NCI-H2081 treated with DMSO at 0.1 percent for 48 hours (cell line): ENCODE results near the gene DPYSL3.

ENCODE experiments used
- DNase-seq: peaks from one replicate; lab custom pipeline; 2025; lab: John Stamatoyannopoulos, UW

The DPYSL3 gene

DNA sequence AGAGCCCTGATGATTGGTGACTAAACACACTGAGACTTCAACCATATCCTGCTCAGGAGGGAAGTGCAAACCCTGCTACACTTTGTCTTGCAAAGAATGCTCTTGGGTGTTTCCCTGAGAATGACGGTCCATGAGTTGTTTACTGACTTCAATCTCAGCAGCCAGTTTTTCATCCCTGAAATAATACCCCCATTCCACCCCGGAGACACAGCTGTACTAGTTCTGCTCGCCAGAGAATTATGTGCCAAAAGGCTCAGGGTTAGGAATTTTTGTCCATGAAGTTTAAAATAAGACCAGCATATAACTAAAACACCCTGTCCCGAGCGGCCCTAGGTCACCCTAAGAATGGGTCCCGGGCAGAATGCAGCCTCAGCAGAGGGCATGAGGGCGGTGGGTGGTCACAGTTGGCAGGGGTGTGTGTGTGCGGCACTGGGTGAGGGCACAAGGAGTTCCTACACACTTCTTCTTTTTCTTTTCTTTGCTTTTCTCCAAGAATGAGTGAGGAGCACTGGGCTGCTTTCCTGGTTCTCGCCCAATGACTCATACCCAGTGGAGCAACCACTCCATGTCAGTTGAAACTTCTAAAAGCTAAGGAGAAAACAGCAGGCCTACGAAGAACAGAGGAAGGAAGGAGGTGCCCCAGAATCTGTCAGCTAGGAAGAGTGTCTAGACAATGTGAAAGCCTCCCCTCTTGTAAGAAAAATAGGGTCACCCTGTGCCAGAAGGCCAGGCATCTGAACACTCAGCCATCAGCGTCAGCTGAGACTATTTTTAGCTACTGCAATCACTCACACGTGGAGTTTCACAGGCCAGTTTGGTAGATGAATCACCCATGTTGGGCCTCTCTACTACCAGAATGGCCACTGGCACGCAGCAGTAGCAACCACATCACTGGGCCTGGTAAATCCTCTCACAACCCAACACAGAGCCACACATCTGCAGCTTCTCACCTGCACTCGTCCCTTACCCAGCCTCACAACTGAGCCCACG, 105.9 kb downstream of the DPYSL3 start:
- DNase-seq, result no peak

DNA sequence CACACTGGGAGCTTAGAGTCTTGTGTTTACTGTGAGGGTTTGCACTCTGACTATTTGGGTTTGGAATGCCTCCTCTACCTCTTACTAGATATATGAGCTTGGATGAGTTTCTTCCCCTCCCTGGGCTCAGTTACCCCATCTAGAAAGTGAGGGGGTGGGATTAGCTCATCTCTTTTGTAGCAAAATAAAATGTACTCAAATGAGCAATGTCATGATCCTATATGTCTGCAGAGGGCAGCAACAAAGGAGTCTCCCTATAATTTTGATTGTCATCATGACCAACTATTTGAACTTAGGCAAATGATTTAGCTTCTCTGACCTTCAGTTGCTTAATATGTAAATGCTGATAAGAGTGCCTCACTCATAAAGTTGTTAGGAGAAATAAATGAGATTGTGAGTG, 109.0 kb downstream of the DPYSL3 start:
- no peak for DNase-seq

DNA sequence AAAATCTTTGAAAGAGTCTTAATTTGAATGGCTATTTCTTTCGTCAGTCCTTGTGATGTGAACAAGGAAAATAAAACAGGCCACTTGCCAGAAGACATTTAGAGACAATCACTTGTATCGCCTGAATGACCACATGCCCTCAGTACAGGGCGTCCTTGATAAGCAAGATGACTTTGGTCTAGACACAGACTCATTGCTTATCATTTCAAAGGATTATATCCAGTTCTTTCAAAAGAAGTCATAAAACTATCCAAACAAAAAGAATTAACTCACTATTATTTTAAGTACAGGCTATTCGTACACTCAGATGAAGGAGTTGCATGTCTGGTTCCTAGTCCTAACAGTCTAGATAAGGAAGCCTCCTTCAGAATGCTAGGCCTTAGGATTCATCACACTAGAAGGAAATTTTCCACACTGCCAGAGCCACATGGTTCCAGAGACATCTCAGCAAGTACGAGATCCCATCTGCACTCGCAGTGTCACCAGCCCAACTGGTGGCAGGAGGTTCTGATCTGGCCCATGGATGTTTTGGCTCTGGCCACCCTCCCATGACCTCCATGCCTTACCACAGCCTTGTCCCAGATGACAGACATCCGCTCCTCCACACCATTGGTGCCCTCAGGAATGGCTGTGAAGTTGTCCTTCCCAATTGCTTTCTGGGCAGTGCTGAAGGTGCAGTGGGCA, 109.6 kb downstream of the DPYSL3 start:
- DNase-seq, result no peak

DNA sequence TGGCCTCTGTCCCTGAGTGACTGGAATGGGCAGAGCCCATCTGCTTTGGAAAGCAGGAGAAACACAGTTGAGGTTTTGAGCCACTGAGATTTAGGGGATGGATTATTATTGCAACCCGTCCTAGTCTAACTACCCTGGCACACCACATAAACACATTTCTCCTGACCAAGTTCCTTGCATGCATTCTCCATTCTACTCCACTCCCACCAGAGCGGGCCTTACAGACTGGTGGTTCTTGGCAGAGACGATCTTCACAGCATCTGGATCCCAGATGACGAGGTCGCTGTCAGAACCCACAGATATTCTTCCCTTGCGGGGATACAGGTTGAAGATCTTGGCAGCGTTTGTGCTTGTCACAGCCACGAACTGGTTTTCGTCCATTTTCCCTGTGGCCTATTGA, 111.0 kb downstream of the DPYSL3 start:
- DNase-seq, result no peak

DNA sequence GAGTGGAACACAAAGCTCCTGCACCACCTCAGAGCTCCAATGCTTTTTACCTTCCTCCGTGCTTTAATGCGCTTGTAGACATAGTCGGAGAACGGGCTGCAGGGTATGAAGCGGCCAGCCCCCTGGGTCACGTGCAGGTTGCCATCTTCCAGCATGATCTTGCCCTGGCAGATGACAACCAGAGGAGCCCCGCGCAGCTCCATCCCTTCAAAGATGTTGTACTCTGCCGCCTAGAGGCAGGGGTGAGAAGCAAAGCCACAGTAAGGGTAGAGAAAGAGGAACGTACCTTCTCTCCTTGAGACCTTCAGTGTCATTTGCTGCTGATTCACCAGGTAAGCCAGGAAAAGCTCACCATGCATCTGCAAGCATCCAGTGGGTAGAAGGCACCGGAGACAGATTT, 112.3 kb downstream of the DPYSL3 start:
- DNase-seq, result no peak

DNA sequence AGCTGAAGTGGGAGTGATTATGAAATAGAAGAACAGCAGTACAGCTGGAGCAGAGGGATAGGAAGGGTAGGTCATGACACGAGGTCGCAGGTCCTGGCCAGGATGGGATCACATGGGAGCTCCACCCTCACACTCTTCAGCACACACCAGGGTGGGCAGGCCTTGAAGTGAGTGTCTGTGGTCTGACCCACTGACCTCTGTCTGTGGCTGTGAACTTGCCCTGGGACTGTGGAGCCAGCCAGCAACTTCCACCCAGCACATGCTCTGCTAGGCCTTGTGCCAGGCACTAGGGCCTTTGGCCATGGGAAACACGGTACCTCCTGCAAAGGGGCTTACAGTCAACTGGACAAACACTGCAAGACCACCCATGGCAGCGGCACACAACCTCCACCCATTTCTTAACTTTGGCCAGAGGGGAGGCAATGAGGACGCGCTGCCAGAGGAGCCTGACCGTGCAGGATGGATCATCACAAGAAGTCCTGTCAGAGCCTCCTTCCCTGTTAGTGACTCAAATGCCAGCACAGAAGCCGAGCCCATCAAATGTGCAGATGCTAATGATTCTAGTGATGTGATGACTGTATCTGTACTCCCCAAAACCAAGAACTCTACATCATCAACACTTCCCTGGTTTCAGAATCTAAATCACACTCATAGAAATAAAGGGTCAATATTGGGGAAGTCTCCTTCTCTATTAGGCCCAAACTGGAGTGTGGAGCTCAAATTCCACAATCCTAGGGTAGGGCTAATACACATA, 113.6 kb downstream of the DPYSL3 start:
- DNase-seq, result no peak

DNA sequence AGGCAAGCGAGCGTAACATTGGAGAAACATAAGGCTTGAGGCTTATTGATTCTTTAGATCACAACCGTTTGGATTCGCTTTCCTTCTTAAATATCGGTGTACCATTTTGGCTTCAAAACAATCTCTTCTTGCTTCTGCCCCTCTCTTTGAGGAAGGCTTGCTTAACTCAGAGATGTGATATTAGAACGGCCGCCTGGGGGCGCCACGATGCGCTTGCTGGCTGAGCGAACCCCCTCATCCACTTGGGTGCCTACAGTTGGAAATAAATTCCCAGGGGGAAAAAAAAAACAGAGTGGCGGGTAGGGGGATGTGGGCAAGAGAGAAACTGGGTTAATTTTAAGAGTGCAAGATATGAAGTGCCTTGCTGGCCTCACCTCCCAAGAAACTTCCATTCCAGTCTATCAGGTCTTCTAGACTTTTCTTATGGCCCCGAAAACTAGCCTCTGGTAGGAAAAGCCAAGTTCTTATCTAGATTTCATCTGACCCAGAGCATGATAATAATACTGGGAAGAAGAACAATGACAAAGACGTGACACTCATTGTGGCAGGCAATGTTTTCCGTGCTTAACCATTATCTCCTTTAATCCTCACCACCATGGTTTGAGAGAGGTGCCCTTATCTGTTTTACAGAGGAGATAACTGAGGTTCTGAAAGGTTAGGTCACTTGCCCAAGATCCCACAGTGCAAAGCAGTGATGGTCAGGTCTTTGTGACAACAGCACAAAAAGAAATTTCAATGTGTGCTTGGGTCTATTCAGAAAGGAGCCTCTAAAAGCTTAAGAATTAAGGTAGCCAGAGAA, 115.8 kb downstream of the DPYSL3 start:
- no peak for DNase-seq

DNA sequence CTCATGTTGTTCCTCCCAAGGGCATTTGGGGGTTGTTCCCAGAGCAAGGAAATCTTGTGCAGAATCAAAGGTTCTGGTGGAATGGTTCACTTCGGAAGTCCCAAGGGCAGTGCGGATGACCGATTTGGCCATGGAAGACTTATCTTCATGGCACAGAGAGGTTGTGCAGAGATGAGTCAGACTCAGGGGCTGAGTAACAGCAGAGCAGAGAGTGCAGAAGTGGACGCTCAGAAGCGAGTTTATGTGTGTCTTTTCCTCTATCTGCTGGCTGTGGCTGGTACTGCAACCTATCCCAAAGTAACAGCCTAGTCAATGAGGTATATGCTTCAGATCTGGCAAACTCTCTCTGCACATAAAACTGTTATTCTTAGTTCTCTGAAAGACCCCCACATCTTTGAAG, 118.1 kb downstream of the DPYSL3 start:
- DNase-seq, result no peak

DNA sequence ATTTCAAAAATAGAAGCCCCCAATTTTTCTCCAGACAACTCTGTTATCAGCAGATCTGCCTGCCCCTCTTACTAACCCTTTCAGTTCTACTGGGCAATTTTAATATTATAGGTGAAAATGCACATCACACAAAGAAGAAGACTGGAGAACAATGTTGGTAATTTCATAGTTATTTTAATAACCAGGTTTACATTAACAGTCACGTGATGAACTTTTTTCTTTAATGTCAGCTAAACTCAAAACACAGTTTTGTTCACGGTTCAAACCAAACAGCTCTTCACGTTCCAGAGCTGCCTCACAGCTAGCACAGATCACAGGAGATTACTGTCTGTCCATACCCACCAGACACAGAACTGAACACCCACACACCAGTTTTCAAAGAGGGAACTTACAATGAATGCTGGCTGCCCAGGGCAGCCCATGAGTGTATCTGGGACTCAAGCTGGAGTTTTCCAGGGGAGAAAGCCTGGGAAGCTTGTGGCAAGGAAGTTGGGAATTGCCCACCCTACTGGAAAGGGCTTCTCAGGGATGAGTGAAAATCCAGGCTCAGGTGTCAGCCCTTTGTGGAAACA, 119.1 kb downstream of the DPYSL3 start:
- DNase-seq, result no peak

DNA sequence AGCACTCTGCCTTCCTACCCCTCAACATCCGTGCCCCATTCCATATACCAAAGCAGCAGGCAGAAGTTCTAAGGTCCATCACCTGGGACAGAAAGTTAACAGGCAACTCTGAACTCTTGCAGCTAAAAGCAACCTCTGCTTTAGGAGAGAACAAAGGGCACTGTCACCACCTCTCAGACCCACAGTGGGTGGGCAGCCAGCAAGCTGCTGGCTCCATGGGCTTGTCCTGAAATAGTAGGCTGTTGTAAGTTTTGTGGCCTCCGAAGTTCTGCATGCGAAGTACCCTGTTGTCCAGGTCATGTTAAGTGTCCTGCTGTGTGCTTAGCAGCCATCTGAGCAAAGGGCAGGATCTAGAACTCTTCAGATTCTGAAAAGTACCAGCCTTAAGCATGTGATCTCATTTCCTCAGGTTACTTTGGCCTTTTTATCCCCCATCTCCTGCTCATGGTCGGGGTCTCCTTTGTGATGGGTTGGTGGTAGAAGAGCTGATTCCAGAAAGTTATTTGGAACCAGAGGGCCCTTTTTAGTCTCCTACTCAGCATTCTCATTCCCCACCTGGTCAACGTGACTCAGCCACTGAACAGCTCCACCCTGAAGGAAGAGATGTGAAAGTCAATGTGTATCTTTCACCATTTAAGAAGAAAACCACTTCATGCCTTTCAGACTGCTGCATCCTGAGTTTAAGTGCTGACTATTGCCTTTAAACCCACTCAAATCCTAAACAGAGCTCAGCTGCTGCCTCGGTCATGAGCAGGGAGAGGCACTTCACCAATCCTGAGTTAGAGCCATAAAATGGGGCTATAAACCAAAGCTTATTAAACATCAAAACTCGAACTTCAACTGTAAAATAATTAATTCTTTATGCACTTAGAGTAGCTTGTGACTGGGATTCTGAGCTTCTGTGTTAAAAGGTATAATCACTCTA, 121.4 kb downstream of the DPYSL3 start:
- DNase-seq, result no peak

DNA sequence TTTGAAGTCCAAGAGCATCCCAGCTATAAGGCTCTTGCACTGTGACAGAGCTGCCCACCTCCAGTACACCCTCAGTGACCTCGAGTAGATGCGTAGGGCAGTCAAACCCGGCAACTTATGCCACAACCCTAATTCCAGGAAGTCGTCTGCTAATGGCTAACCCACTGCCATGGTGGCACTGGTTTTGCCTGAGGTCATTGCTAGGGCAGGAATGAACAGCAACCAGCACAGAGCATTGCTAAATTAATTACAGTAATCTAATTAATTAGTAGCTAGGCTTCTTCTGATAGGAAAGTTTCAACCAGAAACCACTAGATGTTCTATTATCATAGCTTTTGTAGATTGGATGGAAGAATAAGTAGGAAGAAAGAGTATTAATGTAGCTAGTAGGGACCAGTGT, 122.8 kb downstream of the DPYSL3 start:
- DNase-seq, result no peak

DNA sequence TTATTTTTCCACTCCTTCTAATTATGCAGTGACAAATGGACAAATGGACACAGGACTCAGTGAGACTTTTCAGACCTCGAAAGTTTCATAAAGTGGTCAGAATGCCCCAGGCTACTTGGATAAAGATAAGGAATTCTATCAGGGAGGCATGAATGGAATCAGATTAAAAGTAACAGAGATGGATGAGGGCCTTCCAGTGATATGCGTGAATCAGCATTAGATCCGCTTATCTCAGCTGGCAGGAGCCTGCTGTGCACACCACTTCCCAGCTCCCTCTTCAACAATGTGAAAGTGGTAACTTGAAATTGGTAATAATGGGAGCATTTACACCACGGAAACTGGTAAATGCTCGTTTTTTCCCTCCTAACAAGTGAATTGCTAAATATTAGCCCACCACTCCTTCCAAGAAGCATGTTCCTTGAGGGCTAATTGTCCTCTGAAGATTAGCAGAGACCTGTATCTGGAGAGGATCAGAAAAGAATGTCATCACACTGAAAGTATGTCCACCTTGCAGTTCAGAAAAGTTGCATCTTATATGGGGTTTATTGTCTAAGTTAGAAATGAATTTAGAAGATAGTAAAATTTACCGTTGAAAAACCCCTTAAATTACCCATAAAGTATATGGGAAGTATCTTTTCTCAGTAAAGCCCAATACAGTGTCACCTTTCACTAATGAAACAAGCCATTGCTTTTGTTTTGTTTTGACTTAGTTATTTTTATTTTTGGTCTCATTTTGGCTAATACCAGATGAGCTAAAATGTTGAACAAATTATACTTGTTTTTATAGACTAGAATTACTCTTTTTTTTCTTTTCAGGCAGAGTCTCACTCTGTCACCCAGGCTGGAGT, 125.3 kb downstream of the DPYSL3 start:
- DNase-seq, result no peak

DNA sequence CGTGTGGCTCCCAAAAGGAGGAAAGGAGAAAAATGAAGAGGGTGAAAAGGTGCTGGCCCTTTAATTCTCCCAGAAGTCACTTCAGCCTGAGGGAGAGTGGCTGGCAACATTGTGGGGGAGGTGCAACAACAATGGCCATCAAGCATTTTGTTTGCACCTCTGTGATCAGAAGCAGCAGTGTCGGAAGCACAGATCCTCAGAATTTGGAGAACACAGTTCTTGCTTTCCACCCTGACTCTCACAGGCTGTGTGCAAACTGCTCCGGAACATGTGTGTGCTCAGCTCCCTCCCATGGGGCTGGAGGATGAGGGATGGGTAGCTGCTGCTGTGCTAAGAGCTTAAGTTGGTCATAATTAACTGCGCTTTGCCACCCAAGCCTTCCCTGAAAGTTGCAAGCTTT, 127.1 kb downstream of the DPYSL3 start:
- no peak for DNase-seq

DNA sequence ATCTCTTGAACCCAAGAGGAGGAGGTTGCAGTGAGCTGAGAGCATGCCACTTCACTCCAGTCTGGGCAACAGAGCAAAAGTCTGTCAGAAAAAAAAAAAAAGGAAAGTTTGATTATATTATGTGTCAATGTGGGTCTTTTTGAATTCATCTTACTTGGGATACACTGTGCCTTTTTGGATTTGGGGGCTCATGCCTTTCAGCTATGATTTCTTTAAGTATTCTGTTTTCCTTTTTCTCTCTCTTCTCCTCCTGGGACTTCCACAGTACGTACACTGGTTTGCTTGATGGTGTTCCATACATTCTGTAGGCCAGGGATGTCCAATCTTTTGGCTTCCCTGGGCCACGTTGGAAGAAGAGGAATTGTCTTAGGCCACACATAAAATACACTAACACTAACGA, 128.3 kb downstream of the DPYSL3 start:
- no peak for DNase-seq

DNA sequence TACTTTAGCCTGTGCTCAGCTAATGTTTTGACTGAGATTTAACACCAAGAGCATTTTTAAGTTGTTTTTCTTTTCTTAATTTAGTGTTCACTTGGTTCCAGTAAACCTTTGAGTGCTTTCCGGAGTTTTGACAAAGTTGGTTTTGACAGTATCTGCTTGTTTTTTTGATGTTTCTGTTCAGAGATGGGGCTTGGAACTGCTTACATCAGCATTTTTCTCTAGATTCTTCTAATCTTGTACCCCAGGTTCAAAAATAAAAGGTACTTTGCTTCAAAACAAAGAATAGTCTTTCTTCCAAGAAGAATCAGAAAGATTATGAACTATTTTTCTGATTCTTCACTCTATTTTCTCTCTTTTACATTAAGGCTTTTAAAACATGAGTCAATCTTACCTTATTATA, 132.2 kb downstream of the DPYSL3 start:
- no peak for DNase-seq

DNA sequence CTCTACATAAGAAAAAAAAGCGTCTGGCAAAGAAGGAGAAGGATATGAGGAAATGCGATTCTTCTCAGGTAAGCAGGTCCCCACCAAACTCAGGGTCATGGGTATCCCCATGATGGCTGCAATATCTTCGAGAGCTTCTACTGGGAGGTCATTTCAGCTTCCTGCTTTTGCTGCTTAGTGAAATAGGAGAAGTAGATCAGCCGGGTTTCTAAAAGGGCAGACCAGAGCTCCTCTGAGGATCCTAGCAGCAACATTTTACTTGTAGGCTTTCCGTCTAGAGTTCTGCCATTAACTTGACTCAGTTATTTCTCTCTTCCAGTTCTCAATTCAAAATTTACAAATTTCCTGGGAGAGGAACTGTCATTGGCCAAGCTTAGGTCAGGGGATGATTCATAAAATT, 134.7 kb downstream of the DPYSL3 start:
- DNase-seq, result no peak

DNA sequence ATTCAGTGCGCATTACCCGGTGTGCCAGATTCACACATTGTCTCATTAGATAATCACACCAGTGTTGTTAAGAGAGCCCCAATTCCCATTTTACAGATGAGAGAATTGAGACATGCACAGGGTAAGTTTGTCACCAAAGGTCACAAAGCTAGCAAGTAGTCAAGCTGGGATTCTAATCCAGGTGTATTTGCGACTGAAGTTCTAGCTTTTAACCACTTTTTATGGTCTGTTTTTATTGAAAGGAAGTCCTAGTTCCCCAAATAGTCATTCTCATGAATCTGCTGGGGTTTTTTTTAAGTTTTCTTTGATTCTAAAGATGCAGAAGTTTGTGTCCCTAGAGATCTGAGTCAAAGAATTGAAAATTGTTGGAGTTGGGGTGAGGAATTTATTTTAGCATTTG, 136.5 kb downstream of the DPYSL3 start:
- no peak for DNase-seq

DNA sequence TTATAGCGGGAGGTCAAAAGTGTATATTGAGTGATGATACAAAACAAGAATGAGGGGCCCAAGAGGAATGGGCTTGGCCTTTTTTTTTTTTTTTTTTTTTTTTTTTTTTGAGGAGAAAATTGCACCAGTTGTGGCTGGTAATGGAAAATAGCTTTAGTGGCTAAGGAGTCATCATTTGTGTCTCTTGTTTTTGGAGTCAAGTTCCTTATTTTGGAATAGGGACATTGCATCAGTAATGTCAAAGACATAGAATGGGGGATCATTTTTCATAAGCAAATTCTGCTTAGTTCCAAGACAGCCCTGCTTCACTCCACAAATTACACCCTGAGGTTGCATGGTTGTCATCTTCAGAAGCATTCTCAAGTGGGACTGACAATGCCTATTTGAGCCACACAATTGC, 137.7 kb downstream of the DPYSL3 start:
- DNase-seq, result no peak

DNA sequence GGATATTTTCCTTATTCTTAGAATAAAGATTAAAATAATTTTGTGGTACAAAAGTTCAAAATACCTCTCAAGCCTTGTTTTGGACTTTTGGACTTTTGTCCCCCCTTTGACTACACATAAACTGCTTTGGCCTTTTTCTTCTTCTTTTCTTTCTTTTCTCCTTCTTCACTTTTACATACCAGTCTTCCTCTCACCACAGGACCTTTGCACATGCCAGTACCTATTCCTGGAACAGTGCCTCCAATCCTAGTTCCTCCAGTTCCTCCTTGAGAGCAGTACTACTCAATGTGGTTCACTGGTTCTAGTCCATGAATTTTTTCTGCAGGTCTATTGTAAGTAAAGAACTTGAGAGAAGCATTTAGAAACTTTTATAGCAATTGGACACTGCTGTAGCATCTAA, 138.6 kb downstream of the DPYSL3 start:
- DNase-seq, result no peak
